ENCODE results near the gene CAVIN2. TPM values are rescaled to one million over a fixed set of nuclear protein-coding genes. Genes with fewer than 3 reads are reported as not detected.

The CAVIN2 gene
- polyA plus RNA-seq, 1 donor (not counting 4 experiments of a cell fraction or from before 2014, with no cell fraction given), result 10.2 TPM

- Histone ChIP-seq H3K27ac (ENCODE audit: control insufficient read depth, insufficient read depth, low read length) (no peak overlapping the region), H3K9me1 (ENCODE audit: control insufficient read depth, extremely low read depth, insufficient read depth, low read length) (no peaks in the 10 kb centered on the region), H3K4me1 (ENCODE audit: control insufficient read depth, extremely low read depth, insufficient read depth, low read length) (no peaks in the 10 kb centered on the region), H3K79me2 (ENCODE audit: control insufficient read depth, insufficient read depth, low read length) (no peaks in the 10 kb centered on the region), H2AFZ (ENCODE audit: control insufficient read depth, low read length) (no peak overlapping the region), H3K27me3 (ENCODE audit: control insufficient read depth, extremely low read depth, insufficient read depth, low read length) (no peaks in the 10 kb centered on the region), H4K20me1 (ENCODE audit: control insufficient read depth, extremely low read depth, insufficient read depth, low read length) (no peaks in the 10 kb centered on the region), H3K9me3 (ENCODE audit: control insufficient read depth, low read depth, low read length) (no peaks in the 10 kb centered on the region), H3K36me3 (ENCODE audit: control insufficient read depth in 2 of 2, extremely low read depth in 1 of 2, insufficient read depth in 2 of 2, low read length in 2 of 2) (no peaks in the 10 kb centered on the region), H3K9ac (ENCODE audit: control insufficient read depth, extremely low read depth, insufficient read depth, low read length) (no peak overlapping the region), H3K4me3 (ENCODE audit: control insufficient read depth in 2 of 3, extremely low read depth in 1 of 3, insufficient read depth in 2 of 3, low read depth in 1 of 3, low read length in 3 of 3) (no peak overlapping the region), H3K4me2 (ENCODE audit: control insufficient read depth, extremely low read depth, insufficient read depth, low read depth, low read length) (no peak overlapping the region)
- TF ChIP-seq EZH2 (IDR thresholded peaks at IDR 0.05; ENCODE audit: low read length) (no peak), CTCF (optimal IDR thresholded peaks at IDR 0.05 in 1 of 3, IDR thresholded peaks at IDR 0.05 in 1 of 3, conservative IDR thresholded peaks at IDR 0.05 in 1 of 3; ENCODE audit: extremely low read depth in 1 of 3, insufficient read depth in 2 of 3, low read length in 3 of 3) (no peak)
- DNase-seq (ENCODE audit: low read depth, low spot score) (no peak), FAIRE-seq (no peak)
- dilution Hi-C loops (cut with MboI; ENCODE audit: extremely low pct_ligation_motif_present, low sequenced_read_pairs), result no loop called here
These were observed 48.7 kb downstream of the CAVIN2 start for GRCh38 chr2:191797942-191798876.

- H3K4me3 ChIP-seq (ENCODE audit: control insufficient read depth in 2 of 3, extremely low read depth in 1 of 3, insufficient read depth in 2 of 3, low read depth in 1 of 3, low read length in 3 of 3), result no peak overlapping the region
- no peak overlapping the region for H3K9ac ChIP-seq (ENCODE audit: control insufficient read depth, extremely low read depth, insufficient read depth, low read length)
- H3K36me3 ChIP-seq (ENCODE audit: control insufficient read depth in 2 of 2, extremely low read depth in 1 of 2, insufficient read depth in 2 of 2, low read length in 2 of 2), result no peaks in the 10 kb centered on the region
- dilution Hi-C loops (cut with MboI; ENCODE audit: extremely low pct_ligation_motif_present, low sequenced_read_pairs), result no loop called here
- TF ChIP-seq EZH2 (IDR thresholded peaks at IDR 0.05; ENCODE audit: low read length) (no peak), CTCF (optimal IDR thresholded peaks at IDR 0.05 in 1 of 3, IDR thresholded peaks at IDR 0.05 in 1 of 3, conservative IDR thresholded peaks at IDR 0.05 in 1 of 3; ENCODE audit: extremely low read depth in 1 of 3, insufficient read depth in 2 of 3, low read length in 3 of 3) (no peak)
- no peaks in the 10 kb centered on the region for H3K4me1 ChIP-seq (ENCODE audit: control insufficient read depth, extremely low read depth, insufficient read depth, low read length)
- H4K20me1 ChIP-seq (ENCODE audit: control insufficient read depth, extremely low read depth, insufficient read depth, low read length), result no peaks in the 10 kb centered on the region
- no peak overlapping the region for H2AFZ ChIP-seq (ENCODE audit: control insufficient read depth, low read length)
- H3K27me3 ChIP-seq (ENCODE audit: control insufficient read depth, extremely low read depth, insufficient read depth, low read length), result no peaks in the 10 kb centered on the region
- DNase-seq (ENCODE audit: low read depth, low spot score), result no peak
- H3K9me3 ChIP-seq (ENCODE audit: control insufficient read depth, low read depth, low read length), result no peaks in the 10 kb centered on the region
- H3K9me1 ChIP-seq (ENCODE audit: control insufficient read depth, extremely low read depth, insufficient read depth, low read length), result no peaks in the 10 kb centered on the region
- H3K27ac ChIP-seq (ENCODE audit: control insufficient read depth, insufficient read depth, low read length), result no peak overlapping the region
- no peak overlapping the region for H3K4me2 ChIP-seq (ENCODE audit: control insufficient read depth, extremely low read depth, insufficient read depth, low read depth, low read length)
- no peak for FAIRE-seq
- H3K79me2 ChIP-seq (ENCODE audit: control insufficient read depth, insufficient read depth, low read length), result no peaks in the 10 kb centered on the region
These were observed 49.4 kb downstream of the CAVIN2 start for GRCh38 chr2:191797500-191797899.

Measured in keratinocyte (primary cell).